ENCODE results near the gene AUTS2. TPM values are rescaled to one million over a fixed set of nuclear protein-coding genes. Genes with fewer than 3 reads are reported as not detected.

The AUTS2 gene
- total and polyA plus RNA-seq, 11 donors, result 3.4 to 14.0 (median 7.3) TPM

- Histone ChIP-seq H3K27ac (no peak overlapping the region), H3K9me3 (no peaks in the 10 kb centered on the region), H3K27me3 (no peaks in the 10 kb centered on the region), H3K4me3 (no peak overlapping the region), H3K4me1 (peaks cover 0 to 12% (median 0%) of the 10 kb centered on the region in 12 donors), H3K36me3 (no peaks in the 10 kb centered on the region)
- 71 to 92% (median 81%) methylated on average over 9 of the region's 9 CpGs for WGBS, 4 donors
- intact Hi-C loops (cut with DNase I), result no loop called here
- DNase-seq (no peak), ATAC-seq (no peak)
- no peak for TF ChIP-seq POLR2A (IDR thresholded peaks at IDR 0.05)
- TF ChIP-seq, protein P1, sequence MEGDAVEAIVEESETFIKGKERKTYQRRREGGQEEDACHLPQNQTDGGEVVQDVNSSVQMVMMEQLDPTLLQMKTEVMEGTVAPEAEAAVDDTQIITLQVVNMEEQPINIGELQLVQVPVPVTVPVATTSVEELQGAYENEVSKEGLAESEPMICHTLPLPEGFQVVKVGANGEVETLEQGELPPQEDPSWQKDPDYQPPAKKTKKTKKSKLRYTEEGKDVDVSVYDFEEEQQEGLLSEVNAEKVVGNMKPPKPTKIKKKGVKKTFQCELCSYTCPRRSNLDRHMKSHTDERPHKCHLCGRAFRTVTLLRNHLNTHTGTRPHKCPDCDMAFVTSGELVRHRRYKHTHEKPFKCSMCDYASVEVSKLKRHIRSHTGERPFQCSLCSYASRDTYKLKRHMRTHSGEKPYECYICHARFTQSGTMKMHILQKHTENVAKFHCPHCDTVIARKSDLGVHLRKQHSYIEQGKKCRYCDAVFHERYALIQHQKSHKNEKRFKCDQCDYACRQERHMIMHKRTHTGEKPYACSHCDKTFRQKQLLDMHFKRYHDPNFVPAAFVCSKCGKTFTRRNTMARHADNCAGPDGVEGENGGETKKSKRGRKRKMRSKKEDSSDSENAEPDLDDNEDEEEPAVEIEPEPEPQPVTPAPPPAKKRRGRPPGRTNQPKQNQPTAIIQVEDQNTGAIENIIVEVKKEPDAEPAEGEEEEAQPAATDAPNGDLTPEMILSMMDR (IDR thresholded peaks at IDR 0.05), result no peak
Observed at GRCh38 chr7:70743531-70744325, 1145.5 kb downstream of the AUTS2 start.

- Histone ChIP-seq H3K4me1 (peaks cover 0 to 6% (median 0%) of the 10 kb centered on the region in 12 donors), H3K4me3 (no peak overlapping the region), H3K36me3 (no peaks in the 10 kb centered on the region), H3K27ac (no peak overlapping the region), H3K27me3 (no peaks in the 10 kb centered on the region), H3K9me3 (no peaks in the 10 kb centered on the region)
- no peak for DNase-seq
- 90 to 93% (median 92%) methylated on average over 12 of the region's 12 CpGs for WGBS, 4 donors
- intact Hi-C loops (cut with DNase I), result no loop called here
- ATAC-seq, result no peak
- TF ChIP-seq, protein P1 (IDR thresholded peaks at IDR 0.05), result no peak
- TF ChIP-seq POLR2A (IDR thresholded peaks at IDR 0.05), result no peak
Observed at GRCh38 chr7:70744492-70744891, 1146.2 kb downstream of the AUTS2 start.

- Histone ChIP-seq H3K4me3 (no peak overlapping the region), H3K9me3 (no peaks in the 10 kb centered on the region), H3K27ac (no peak overlapping the region), H3K27me3 (no peaks in the 10 kb centered on the region), H3K36me3 (no peaks in the 10 kb centered on the region), H3K4me1 (peaks cover 0 to 9% (median 0%) of the 10 kb centered on the region in 12 donors)
- DNase-seq (no peak), ATAC-seq (no peak)
- WGBS, 4 donors, result 78 to 88% (median 82%) methylated on average over 1 of the region's 1 CpG
- no peak for TF ChIP-seq POLR2A (IDR thresholded peaks at IDR 0.05)
- TF ChIP-seq, protein P1 (IDR thresholded peaks at IDR 0.05), result no peak
- intact Hi-C loops (cut with DNase I), result no loop called here
Observed at GRCh38 chr7:70749831-70750230, 1151.6 kb downstream of the AUTS2 start.

DNA sequence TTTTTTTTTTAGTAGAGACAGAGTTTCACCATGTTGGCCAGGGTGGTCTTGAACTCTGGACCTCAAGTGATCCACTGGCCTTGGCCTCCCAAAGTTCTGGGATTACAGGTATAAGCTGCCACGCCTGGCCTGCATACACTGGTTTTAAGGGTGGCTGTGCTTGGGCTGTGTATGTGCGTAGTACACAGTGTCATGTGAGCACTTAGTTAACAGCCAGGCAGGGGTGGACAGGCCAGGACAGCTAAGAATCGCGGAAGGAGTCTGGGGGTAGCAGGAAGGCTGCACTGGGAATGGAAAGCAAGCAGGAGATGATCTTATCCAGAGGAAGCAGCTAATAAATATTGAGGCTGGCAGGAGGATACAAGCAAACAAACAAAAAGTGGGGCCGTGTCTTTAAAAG lies 1153.6 kb downstream of the AUTS2 start:
- Histone ChIP-seq H3K27me3 (no peaks in the 10 kb centered on the region), H3K4me3 (no peak overlapping the region), H3K27ac (no peak overlapping the region), H3K9me3 (no peaks in the 10 kb centered on the region), H3K4me1 (peaks cover 0 to 9% (median 0%) of the 10 kb centered on the region in 12 donors), H3K36me3 (no peaks in the 10 kb centered on the region)
- TF ChIP-seq, protein P1 (IDR thresholded peaks at IDR 0.05), result no peak
- TF ChIP-seq POLR2A (IDR thresholded peaks at IDR 0.05), result no peak
- no peak for DNase-seq
- WGBS, 4 donors, result 63 to 78% (median 75%) methylated on average over 5 of the region's 5 CpGs
- intact Hi-C loops (cut with DNase I), result no loop called here
- peak in 1 of 4 donors; percentile 45 for ATAC-seq
